AG10803 (cell line): ENCODE data around the gene NUDT7.

Experiments
- DNase-seq: peaks from one replicate; pipeline ENCODE4 v3.0.0; 2010; ENCODE audit warnings: low read depth
- H3K4me3 ChIP-seq: 2 replicates; pipeline ENCODE4 v1.5.1; 2011; ENCODE audit warnings: mild to moderate bottlenecking, low read length, control low read depth
- TF ChIP-seq, protein P1 (sequence below): conservative IDR thresholded peaks from 2 replicates; pipeline ENCODE4 v1.5.1; 2011; ENCODE audit warnings: mild to moderate bottlenecking, low read length, control low read depth, inconsistent platforms

Gene NUDT7

DNA sequence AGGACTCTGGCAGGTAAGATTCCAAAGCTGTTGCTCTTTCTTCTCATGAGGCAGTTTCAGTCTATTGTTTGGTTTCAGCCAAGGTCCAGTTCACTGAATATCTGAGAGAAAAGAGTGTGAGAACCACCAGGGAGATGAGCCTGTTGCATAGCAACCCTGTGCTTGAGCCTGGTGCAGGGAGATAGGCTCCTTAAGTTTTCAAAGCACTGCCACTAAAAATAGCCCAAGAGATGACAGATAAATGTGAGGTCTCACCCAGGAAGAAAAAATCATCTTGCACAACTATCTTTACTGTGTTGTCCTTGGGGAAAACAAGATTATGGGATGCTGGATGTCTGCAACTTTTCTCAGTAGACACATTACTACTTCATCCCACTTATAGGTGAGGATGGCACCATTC lies 26.2 kb upstream of the NUDT7 start:
- DNase-seq: no peak
- H3K4me3 ChIP-seq: no peak overlapping the region
- TF ChIP-seq, protein P1, sequence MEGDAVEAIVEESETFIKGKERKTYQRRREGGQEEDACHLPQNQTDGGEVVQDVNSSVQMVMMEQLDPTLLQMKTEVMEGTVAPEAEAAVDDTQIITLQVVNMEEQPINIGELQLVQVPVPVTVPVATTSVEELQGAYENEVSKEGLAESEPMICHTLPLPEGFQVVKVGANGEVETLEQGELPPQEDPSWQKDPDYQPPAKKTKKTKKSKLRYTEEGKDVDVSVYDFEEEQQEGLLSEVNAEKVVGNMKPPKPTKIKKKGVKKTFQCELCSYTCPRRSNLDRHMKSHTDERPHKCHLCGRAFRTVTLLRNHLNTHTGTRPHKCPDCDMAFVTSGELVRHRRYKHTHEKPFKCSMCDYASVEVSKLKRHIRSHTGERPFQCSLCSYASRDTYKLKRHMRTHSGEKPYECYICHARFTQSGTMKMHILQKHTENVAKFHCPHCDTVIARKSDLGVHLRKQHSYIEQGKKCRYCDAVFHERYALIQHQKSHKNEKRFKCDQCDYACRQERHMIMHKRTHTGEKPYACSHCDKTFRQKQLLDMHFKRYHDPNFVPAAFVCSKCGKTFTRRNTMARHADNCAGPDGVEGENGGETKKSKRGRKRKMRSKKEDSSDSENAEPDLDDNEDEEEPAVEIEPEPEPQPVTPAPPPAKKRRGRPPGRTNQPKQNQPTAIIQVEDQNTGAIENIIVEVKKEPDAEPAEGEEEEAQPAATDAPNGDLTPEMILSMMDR: no peak

DNA sequence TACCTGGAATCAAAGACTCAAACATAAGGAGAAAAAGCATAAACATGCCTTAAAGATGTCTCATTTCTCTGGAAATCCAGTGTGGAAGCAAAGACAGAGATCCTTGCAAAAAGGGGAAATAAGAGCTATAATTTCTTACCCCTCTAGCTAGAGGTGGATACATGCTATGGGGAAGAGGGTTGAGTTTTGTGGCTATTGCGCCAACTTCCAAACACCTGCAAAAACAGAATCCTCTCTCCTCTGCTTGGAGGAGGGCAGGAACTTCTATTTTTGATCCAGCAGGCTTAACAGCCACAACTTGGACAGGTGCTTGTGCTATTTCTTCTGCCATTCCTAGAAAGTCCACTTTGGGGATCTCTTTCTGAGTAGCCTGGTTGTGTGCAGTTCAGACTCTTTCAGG lies 21.5 kb upstream of the NUDT7 start:
- H3K4me3 ChIP-seq: no peak overlapping the region
- DNase-seq: no peak
- TF ChIP-seq, protein P1: no peak

DNA sequence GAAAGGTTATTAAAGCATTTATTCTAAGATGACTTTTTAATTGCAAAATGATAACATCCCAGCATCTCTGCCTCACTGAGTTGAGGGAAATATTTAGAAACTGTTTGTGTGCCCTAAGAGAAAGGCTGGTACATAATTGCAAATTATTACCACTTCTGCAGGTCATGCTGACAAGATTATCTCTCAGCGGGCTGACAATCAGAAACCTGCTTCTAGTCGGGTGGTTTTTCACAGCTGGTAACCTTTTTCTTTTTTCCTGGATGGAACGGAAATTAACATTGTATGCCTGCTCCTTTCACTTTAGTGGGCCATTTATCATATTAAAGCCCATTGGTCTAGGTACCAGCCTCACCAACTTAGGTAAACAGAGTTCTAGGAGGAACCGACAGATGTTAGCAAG lies 17.0 kb upstream of the NUDT7 start:
- DNase-seq: no peak
- H3K4me3 ChIP-seq: no peak overlapping the region
- TF ChIP-seq, protein P1: no peak

DNA sequence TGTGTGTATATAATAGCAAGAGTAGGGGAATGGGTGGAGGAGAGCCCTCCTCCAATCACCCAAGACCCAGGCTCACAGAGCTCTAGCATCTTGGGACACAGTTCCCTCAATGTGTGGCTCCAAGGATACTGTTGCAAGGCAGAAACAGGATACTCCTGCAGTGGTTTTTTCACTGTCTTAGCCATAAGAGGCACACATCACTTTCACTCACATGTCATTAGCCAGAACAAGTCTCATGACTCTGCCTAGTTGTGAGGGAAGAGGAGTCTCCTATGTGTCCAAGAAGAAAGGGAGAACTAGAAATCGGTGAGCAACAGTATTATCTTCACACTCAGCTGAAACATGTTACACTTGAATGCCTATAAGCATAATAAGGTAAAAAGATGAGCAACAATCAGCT lies 11.1 kb upstream of the NUDT7 start:
- no peak overlapping the region for H3K4me3 ChIP-seq
- DNase-seq: no peak
- TF ChIP-seq, protein P1: no peak

DNA sequence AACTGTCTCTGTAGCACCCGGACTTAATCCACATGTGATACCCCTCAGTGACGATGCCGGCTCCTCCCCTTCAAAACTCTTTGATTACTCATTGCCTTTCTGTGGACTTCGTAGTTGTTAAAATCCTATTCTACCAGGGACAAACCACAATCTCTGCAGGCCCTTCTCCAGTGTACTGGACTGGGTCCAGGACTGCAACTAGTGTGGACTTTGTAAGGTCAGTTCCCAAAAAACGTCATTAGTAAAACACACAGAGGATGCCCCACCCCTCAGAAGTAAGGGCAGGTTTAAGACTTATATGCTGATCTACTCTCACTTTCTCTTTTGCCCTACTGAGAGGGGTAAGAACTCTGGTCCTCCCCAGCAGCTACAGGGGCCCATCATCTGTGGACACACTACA lies 10.5 kb upstream of the NUDT7 start:
- no peak overlapping the region for H3K4me3 ChIP-seq
- TF ChIP-seq, protein P1: no peak
- peak; percentile 20 for DNase-seq

DNA sequence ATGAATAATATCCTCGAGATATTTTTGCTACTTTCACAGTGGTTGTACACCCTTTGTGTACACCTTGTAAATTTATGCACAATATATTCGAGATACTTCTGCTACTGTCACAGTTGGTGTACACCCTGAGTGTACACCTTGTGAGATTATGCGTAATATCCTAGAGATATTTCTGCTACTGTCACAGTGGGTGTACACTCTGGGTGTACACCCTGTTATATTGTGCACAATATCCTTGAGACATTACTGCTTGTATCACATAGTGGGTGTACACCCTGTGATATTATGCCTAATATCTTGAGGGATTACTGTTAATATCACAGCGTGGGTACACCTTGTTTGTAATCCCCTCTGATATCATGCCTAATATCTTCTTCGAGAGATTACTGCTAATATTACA lies 7.2 kb upstream of the NUDT7 start:
- no peak overlapping the region for H3K4me3 ChIP-seq
- DNase-seq: no peak
- TF ChIP-seq, protein P1: no peak

DNA sequence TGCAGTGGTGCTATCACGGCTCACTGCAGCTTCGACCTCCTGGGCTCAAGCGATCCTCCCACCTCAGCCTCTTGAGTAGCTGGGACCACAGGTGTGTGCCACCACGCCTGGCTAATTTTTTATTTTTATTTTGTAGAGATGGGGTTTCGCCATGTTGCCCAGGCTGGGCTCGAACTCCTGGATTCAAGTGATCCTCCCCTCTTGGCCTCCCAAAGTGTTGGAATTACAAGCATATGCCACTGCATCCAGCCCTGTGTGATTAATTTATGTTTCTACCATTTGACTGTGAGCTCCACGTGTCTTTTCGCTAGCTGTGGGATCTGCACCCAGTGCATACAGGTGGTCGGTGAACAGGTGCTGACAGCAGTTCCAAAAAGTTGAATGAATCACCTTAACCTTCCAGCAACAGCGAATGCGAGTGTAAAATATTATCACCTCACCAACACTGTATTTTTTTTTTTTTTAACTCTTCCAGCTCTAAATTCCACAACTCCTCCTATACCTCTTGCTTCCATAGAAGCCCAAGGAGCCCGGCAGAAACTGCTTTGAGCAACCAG lies 484 bp upstream of the NUDT7 start:
- no peak for DNase-seq
- peak overlapping the region; percentile 21 for H3K4me3 ChIP-seq
- TF ChIP-seq, protein P1: no peak
